G401.6 (cell line): Measurements from ENCODE around the gene SLC7A10.
"Not testable (repeated sequence)": the region's sequence is repeated elsewhere in the genome, so short reads cannot be mapped to it uniquely, and the experiment has no call there.

Experiments used
- FAIRE-seq: peaks from 2 replicates; lab custom pipeline; 2012; peaks lifted over from hg19 to GRCh38; lab: Jason Lieb, UNC

The SLC7A10 gene

DNA sequence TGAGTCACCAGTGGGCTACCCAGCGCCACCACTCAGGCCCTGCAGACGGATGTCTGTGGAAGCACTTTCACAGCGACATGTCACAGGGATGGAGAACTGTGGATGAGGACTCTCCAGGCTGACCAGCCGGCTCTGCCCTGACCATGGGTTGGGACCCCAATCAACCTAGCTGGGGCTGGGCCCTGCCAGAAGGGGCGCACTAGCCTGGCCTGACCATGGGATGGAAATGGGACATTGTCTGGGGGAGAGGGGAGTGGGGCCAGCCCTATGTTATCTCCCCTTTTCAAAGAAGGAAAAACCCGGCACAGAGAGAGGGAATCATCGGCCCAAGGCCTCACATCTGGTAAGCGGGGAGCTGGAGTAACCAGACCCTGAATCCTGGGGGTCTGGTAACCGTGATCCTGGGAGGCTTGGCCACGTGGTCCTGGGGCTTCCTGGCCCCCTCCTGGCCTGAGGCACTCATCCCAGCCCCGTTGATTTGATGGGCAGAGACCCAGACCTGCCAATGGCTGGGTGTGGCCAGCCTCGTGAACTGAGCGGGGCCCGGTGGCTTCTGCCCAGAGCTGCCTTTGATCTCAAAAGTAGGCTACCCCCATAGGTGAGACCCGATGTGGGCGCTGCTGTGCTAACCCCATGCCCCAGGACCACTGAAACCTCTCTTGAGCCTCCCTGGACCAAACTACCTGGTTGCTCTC lies 11.2 kb upstream of the SLC7A10 start:
- no peak for FAIRE-seq

DNA sequence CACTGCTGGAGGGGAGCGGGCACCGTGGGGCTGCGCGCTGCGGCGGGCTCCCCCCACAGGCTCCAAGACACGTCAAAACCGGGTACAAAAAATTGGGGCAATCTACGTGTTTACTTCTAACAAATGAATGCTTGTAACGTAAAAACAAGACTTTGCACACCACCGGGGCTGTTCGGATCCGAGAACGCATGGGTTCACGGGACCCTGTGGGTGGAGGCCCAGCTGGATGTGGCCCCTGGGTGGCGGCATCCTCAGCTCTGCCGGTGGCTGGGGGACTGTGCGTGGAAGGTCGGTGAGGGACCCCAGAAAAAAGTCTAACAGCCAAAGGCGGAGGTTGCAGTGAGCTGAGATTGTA lies 10.3 kb upstream of the SLC7A10 start:
- no peak for FAIRE-seq

DNA sequence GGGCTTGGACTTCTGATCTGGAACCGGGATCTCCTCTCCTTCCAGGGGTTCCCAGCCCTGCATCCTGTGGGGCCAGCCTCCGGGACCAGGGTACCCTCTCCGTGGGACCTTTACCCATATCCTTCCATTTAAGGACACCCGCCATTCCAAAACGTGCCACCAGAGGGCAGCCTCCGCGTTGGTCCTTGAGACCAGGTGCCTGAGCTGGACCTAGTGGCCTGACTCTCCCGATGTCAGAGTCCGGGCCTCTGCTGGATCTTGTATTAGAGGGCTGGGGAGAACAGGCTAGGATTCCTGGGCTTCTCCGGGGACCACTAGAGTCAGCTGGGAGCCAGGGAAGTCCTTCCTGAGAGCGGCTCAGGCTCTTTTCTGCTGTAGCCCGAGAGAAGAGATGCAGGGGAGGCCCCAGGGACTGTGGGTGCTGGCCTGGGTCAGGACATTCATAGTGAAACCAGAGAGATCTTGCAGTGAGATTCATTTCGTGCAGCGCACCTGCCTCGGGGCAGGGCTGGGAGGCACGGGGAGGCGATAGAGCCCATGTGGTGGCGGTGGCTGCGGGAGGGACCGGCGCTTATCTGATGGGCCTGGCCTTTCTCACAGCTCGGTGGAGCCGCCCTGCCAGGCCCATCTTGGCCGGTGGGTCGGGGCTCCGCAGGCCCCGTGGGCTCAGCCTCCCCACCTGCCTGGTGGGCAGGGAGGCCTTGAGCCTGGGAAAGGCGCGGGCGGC lies 9.8 kb upstream of the SLC7A10 start:
- no peak for FAIRE-seq

DNA sequence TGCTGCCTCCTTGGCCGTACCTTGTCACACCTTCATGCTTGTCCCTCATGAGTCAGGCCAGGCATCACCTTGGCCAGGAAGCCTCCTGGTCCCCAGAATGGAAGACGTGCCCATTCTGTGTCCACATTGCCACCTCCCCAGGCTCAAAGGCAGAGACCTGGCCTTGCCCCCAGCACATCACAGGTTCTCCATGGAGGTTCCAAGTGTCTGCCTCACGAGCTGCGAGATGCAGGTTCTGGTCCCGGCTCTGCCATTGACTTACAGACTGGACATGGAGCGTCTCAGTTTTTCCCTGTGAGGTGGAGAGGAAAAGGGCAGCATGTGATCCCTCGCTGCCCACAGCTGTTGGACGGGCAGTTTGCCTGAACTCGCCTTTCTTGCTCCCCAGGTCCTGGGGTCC lies 9.1 kb upstream of the SLC7A10 start:
- FAIRE-seq, result no peak

DNA sequence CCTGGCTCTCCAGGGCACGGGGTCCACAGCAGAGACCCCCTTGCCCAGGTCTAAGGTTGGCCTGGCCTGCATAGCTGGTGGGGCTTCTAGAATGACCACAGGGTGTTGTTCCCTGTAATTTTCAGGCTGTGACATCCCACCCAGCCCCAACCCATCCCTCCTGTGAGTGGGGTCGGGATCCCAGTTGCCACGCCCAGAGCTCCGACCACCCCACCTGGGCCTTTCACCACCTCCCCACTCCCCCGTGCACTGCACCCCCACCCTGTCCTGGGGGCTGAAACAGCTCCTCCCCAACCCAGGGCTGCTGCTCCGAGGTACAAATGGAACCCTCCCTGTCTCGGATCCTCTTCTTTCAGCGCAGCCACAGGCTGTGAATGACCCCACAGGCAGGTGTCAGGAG lies 8.4 kb upstream of the SLC7A10 start:
- no peak for FAIRE-seq

DNA sequence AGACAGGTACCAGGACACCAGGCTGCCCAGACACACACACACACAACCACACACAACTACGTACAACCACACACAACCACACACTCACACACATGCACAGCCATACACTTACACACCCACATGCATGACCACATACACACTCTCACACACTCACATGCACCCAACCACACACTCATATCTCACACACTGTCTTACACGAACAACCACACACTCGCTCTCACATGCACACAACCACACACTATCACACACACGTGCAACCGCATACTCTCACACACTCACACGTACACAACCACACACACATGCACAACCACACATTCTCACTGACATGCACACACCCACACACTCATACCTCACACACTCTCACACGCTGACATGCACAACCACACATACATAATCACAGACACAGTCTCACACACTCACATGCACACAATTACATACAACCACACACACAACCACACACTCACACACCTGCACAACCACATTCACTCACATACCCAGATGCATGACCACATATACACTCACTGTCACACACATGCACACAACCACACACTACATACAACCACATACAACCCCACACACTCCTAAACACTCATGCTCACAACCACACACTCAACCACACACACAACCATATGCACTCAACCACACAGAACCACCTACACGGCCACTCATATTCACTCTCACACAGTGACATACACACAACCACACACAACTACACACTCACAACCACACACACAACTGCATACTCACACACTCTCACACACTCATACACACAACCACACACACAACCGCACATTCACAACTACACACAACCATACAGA lies 7.6 kb upstream of the SLC7A10 start:
- FAIRE-seq, result no peak

DNA sequence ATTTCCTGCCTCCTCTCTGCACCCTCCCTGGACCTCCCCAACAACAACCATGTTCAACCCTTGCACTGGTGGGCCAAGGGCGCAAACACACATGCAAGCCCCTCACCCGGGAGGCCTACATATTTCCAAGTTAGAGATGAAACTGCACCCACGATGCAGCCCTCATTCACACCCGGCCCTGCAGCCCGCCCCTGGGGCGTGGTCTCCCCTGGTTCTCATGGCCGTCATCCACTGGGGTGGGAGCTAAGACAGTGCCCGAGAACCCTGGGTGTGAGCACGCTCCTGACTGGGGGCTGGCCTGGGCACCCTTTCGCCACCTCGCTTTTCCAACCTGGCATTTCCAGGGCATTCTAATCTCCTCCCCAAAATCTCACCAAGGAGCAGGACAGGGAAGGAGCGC lies 7.0 kb upstream of the SLC7A10 start:
- FAIRE-seq, result no peak

DNA sequence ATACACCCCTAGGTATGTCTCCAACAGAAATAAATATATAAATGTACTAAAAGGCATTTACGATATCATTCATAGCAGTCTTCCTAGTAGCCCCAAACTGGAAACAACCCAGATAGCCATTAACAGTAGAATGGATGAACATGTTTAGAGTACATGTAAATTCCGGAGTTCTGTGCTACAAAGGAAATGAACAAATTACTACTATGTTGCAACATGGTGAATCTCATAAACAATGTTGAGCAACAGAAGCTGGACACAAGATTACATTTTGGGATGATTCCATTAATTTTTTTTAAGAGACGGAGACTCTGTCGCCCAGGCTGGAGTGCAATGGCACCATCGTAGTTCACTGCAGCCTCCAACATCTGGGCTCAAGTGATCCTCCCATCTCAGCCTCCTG lies 5.9 kb upstream of the SLC7A10 start:
- no peak for FAIRE-seq

DNA sequence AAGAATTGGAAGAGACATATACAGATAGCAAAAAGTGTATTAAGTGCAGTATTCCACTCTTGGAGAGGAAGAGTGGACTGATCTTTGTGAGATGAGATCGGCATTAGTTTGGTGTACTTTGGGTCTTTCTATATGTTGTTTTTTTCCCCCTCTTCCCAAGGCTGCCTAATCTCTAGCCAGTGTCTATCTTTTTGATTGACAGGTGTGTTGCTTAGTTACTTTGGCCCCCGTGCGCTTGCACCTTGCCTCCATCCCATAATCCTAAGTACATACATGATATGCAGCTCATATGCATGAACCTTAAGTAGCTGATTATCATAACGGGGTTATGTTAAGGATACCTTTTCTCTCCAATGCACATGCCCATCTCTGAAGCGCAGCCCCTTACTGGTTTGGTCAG lies 4.3 kb upstream of the SLC7A10 start:
- no peak for FAIRE-seq

DNA sequence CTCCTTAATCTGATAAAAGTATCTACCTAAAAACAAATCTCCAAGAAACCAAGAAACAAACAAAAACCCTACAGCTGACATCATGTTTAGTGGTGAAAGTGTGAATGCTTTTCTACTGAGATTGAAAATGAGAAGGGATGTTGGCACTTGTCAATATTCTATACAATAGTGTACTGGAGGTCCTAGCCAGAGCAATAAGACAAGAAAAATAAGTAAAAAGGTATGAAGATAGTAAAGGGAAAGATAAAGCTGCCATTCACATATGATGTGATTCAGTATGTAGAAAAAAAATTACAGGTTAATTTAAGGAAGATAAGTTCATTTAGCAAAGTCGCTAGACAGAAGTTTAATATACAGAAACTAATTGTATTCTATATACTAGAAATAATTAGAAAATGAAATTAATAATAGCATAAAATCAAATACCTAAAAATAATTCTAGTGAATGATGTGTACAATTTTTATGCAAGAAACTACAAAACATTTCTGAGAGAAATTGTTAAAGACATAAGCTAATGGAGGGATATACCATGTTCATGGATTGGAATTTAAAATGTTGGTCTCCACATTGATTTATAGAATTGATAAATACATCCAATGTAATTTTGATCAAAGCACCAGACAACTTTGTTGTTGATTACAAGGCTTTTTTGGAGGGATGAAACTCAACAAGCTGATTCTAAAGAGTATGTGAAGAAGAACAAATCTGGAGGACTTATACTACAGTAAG lies 2.4 kb upstream of the SLC7A10 start:
- FAIRE-seq, result no peak

DNA sequence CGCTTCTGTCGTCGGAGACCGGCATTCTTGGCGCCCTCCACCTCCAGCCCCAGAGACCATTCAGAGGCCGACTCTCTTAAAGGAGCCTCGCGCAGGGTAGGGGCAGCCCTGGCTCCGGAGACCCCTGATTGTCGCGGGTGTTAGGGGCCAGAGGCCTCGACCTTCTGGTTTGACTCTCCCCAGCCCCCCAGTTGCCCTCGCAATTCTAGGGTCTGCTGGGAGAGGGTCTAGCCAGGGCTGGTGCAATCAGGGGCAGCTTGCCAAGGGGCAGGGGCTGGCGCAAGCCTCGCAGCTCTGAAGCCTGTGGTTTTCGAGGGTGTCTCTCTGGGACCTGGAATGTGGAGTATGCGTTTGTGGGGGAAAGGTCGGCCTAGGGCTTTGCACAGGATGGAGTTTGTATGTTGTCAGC lies 1.6 kb upstream of the SLC7A10 start:
- no peak for FAIRE-seq

DNA sequence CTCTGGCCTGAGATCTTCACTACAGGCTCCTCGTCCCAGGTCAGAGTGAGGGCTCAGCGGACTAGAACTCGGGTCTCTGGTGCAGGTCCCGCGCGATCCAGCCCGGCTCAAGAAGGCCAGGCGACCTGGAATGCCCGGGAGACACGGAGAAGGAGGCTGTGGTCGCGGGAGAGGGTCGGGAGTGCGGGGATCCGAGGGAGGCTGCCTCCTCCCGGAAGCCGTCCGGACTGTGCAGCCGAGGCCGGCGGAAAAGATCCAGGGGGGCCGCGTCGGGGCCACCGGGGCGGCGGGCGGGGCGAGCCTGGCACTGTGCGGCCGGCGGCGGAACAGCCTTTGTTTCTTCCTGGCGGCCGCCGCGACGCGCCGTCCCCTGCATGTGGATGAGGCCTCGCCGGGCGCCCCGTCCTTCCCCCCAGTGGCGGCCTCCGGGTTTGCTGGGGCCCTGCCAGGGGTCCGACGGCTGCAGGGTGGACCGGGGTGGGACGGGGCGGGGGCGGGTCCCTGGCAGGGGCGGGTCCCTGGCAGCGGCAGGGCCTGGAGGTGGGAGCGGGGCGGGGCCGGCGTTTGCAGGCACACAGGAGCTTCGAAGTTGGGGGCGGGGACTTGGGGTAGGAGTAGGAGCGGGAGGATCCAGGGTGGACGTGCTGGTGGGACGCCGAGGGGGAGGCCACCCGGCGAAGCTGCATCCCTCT lies 1.0 kb upstream of the SLC7A10 start:
- FAIRE-seq, result no peak

DNA sequence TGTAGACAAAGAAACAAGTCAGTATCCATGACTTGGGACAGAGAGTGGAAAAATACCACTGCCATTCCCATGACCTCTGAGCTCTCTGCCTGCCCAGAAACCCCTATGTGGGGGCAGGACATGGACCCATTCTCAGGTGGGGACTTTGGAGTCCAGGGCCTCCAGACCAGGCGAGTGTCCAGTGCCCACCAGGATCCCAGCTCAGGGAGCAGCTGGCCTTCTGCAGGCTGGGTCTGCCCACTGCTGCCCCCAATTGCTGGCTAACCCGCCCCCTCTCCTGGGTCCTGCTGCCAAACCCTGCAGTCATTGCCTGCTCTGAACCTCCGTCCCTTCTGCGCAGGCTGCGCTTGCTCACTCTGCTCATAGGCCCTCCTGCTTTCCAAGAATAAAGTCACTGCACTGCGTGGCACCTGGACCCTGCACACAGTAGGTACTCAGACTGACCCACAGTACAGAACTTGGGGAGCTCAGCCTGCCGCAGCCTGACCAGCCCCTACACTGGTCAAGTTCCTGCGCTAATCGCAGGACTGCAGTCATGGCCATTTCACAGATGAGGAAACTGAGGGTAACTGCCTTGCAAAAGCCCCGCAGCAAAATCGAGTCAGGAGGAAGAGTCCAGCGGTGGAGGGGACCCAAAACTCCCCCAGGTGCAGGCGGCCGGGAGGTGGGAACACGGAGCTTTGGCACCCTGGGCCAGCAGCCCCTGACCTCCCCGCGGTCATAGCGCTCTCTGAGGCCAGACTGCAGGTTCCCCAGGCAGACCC lies 774 bp downstream of the SLC7A10 start:
- no peak for FAIRE-seq

DNA sequence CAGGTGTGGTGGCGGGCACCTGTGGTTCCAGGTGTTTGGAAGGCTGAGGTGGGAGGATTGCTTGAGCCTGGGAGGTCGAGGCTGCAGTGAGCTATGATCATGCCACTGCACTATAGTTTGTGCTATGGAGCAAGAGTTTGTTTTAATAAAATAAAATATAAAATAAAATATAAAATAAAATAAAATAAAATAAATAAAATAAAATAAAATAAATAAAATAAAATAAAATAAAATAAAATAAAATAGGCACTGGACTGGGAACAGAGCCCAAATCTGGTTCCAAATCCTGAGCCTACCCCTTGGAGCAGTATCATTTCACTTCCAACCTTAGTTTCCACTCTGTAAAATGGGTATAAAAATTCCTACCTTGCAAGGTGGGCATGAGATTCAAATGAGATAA lies 3.4 kb downstream of the SLC7A10 start:
- FAIRE-seq, result not testable (repeated sequence)

DNA sequence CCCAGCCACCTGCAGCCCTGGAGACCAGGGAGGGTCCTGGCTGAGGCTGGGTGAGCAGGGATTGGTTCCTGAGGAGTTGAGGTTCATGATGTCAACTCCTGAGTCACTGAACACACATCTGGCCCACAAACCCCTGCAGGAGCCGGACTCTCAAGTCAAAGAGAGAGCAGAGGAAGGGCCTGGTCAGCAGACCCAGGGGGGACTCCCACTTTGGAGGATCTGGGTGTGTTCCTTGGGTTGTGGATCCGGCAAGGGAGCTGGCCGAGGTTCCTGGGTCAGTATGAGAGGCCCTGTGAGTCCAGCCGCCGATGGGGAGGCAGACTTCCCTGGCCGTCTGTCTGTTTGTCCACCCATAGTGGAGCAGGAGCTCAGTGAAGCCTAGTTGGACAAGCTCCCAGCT lies 4.0 kb downstream of the SLC7A10 start:
- FAIRE-seq, result no peak

DNA sequence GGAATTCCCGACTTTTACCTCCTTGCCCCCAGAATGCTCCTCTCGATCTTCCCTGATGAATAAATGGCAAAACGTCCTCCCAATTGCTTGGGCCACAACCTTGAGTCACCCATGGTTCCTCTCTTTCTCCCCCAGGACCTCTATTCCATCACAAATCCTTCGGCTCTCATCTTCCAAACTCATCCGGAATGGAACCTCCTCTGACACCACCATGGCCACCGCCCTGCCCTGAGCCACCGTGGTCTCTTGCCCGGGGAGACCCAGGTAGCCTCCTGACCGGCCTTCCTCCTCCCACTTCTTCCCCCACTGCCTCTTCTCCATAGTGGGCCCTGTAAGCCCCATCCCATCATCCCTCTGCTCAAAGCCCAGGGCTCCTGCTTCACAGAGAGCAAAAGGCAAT lies 4.9 kb downstream of the SLC7A10 start:
- no peak for FAIRE-seq

DNA sequence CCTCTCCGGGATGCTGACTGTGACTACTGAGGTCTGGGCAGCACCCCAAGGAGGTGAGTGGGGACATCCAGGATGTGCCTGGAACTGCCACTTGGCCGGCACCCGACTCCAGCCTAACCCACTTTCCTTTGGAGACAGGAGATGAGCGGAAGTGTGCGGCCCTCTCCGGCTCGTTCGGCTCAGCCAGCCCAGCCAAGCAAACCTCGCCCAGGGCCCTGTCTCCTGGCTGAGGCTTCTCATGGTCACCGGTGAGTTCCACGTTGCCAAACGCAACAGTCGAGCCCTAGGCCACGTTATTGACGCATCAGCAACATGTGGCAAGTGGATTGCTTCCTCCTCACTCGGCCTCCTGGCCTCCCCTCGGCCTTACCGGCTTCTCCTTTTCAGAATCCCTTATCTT lies 5.5 kb downstream of the SLC7A10 start:
- FAIRE-seq, result no peak

DNA sequence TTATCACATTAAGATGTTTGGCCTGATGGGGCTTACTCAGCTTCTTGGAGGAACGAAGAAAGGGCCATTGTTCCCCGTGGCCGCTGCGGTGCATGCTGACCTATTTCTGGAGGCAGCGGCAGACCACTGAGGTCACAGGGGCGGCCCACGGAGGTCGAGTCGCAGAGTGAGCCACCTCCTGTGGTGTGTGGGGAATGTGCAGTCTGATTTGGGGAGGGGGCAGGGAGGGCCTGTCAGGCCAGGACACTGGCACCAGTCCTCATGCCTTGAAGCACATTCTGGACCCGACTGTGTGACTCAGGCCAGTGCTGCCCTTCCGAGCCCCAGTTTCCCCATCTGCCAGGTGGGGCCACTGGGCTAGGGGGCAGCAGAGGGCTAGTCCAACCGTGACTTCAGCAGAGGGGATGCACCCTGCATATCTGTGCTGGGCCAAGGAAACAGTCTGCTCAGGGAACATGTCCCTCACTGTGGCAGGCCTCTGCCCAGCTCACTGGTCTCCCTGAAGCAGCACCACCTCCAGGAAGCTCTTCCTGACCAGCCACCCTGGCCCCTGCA lies 6.3 kb downstream of the SLC7A10 start:
- no peak for FAIRE-seq

DNA sequence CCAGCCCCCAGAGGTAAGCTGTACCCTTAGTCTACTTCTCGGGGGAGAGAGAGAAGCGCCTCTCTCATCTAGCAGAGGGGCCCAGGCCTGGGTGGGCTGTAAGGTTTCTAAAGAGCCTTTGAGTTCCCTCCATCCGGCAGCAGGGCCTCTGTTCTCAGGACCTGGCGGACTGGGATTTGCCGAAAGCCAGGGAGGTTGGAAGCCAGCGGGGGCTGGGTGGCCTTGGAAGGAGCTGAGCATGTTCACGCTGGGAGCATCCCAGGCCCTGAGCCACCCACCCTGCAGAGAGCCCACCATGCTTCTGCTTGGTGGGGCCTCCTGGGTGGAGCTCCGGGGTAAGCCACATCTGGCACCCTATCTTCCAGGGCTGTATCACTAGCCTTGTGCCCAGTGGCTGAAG lies 7.8 kb downstream of the SLC7A10 start:
- FAIRE-seq, result no peak

DNA sequence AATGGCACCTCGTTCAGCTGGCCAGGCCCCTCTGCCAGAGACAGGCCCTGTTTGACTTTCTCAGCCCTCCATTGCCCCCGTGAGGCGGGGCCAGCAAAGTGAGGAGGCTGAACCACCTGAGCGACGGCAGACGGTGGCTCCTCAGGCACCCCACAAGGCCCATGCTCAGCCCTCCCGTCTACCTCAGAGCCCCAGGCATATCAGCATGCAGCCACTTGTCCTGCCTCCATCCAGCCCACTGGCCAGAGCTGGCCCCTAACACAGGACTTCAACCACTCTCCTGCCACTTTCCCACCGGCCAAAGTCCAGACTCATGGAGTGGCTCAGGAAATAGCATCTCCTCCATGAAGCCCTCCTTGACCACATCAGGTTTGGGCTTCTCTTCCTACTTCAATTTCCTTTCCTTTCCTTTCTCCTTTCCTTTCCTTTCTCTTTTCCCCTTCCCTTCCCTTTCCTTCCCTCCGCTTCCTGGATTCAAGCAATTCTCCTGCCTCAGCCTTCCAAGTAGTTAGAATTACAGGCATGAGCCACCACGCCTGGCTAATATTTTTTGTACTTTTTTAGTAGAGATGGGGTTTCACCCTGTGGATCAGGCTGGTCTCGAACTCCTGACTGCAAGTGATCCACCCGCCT lies 9.3 kb downstream of the SLC7A10 start:
- FAIRE-seq, result no peak
